Stomach (tissue), 19 donors: ENCODE results near the gene ALG10B. TPM values are rescaled to one million over a fixed set of nuclear protein-coding genes. Genes with fewer than 3 reads are reported as not detected.

ENCODE experiments used
- DNase-seq, 2 donors: peaks; one replicate each; pipeline versions ENCODE4 v3.0.0 to v3.0.0-alpha.2; 2013 to 2019
- H3K27ac ChIP-seq, 5 donors: fragments of 200-600 bp in 4 of 5; sonication (generic) in 4 of 5; one replicate each; pipeline ENCODE4 v1.5.1; 2013 to 2019; ENCODE audit warnings: mild to moderate bottlenecking in 1 of 5, moderate library complexity in 1 of 5
- H3K27me3 ChIP-seq, 3 donors: fragments of 200-600 bp; sonication (generic); one replicate each; pipeline ENCODE4 v1.5.1; 2017 to 2019; ENCODE audit warnings: mixed run types in 1 of 3
- H3K36me3 ChIP-seq, 4 donors: fragments of 200-600 bp; sonication (generic); 1 replicate in 3 of 4; 2 replicates in 1 of 4; pipeline ENCODE4 v1.5.1; 2016 to 2019
- H3K4me1 ChIP-seq, 4 donors: fragments of 200-600 bp; sonication (generic); one replicate each; pipeline ENCODE4 v1.5.1; 2016 to 2019
- H3K4me3 ChIP-seq, 4 donors: fragments of 200-600 bp; sonication (generic) in 3 of 4; one replicate each; pipeline ENCODE4 v1.5.1; 2016 to 2019; ENCODE audit warnings: mild to moderate bottlenecking in 1 of 4
- H3K9me3 ChIP-seq, 4 donors: fragments of 200-600 bp; sonication (generic); one replicate each; pipeline ENCODE4 v1.5.1; 2016 to 2019
- EP300 ChIP-seq: sonication (generic); formaldehyde crosslinking; IDR thresholded peaks from one replicate; pipeline ENCODE4 v1.6.1; 2017; ENCODE audit warnings: antibody characterized with exemption
- POLR2A ChIP-seq, 4 donors: fragments of 450-650 bp; IDR thresholded peaks; one replicate each; pipeline ENCODE4 v1.6.1; 2016; ENCODE audit warnings: antibody characterized with exemption in 4 of 4, control low read depth in 2 of 4, mild to moderate bottlenecking in 1 of 4, moderate library complexity in 1 of 4
- POLR2AphosphoS5 ChIP-seq, 3 donors: sonication (generic); formaldehyde crosslinking; IDR thresholded peaks; one replicate each; pipeline ENCODE4 v1.6.1; 2016; ENCODE audit warnings: antibody characterized with exemption in 3 of 3
- WGBS, 5 donors: extraction: QIAGEN DNeasy Blood & Tissue Kit in 3 of 5; methylation state at CpG; one replicate each; pipeline versions ENCODE4 v1.1.5 to v1.1.7; 2013 to 2018; 5-methylcytosine and 5-hydroxymethylcytosine counted together
- intact Hi-C: fragments of 100-400 bp; cut with DNase I; formaldehyde crosslinking; loops from one replicate; pipeline ENCODE4 v1.15.1; 2023; ENCODE audit warnings: low total_unique reads
- long read RNA-seq, 10 donors: transcript quantifications; one replicate each; lab custom pipeline, GENCODE V29; 2026
- polyA plus RNA-seq, 3 donors: library from polyadenylated mRNA; stranded (reverse); fragments of 200-250 nt; gene quantifications; one replicate each; pipeline ENCODE4 v1.2.3, GENCODE V29; 2013
- total RNA-seq, 5 donors: library from RNA; depleted of rRNA; stranded (reverse); fragments of >200 nt; gene quantifications; one replicate each; pipeline versions ENCODE4 v1.1.0 to v1.2.3, GENCODE V29; 2014 to 2016
- TF ChIP-seq, protein P1 (sequence below), 7 experiments: fragments of 450-650 bp in 4 of 7; fragments of 200-600 bp in 3 of 7; sonication (generic) in 3 of 7; IDR thresholded peaks; one replicate each; pipeline ENCODE4 v1.5.1; 2016 to 2019; ENCODE audit warnings: antibody characterized with exemption in 7 of 7, control low read depth in 2 of 7, mild to moderate bottlenecking in 1 of 7
- donor health status: healthy with polysubstance abuse.
- donor health status: Bipolar disorder and iron deficiency.
- donor health status: healthy.

Gene ALG10B, protein sequence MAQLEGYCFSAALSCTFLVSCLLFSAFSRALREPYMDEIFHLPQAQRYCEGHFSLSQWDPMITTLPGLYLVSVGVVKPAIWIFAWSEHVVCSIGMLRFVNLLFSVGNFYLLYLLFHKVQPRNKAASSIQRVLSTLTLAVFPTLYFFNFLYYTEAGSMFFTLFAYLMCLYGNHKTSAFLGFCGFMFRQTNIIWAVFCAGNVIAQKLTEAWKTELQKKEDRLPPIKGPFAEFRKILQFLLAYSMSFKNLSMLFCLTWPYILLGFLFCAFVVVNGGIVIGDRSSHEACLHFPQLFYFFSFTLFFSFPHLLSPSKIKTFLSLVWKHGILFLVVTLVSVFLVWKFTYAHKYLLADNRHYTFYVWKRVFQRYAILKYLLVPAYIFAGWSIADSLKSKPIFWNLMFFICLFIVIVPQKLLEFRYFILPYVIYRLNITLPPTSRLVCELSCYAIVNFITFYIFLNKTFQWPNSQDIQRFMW
- 10 to 100 TPM in 2 of 5 donors, 1 to 10 TPM in 2, under 1 TPM in 1; 0.58 to 16.5 (median 2.9) TPM for total RNA-seq
- polyA plus RNA-seq: 1 to 10 TPM in 1 of 3 donors, under 1 TPM in 2; 0.31 to 1.9 (median 0.98) TPM
- long read RNA-seq, donor 1: 0 reads
- long read RNA-seq, donor 2: 0 reads
- long read RNA-seq, donor 3, full-length matches to known transcripts: 1 of 1 reads
- long read RNA-seq, donor 3, partial matches to known transcripts: 0 of 1 reads
- long read RNA-seq, donor 3, other reads (novel, unspliced or antisense): 0 of 1 reads
- long read RNA-seq, donor 4: 0 reads
- long read RNA-seq, donor 5: 0 reads
- long read RNA-seq, donor 6, full-length matches to known transcripts: 2 of 2 reads
- long read RNA-seq, donor 6, partial matches to known transcripts: 0 of 2 reads
- long read RNA-seq, donor 6, other reads (novel, unspliced or antisense): 0 of 2 reads
- long read RNA-seq, donor 7, partial matches to known transcripts: 0 of 1 reads
- long read RNA-seq, donor 7, other reads (novel, unspliced or antisense): 0 of 1 reads
- long read RNA-seq, donor 8, full-length matches to known transcripts: 1 of 1 reads
- long read RNA-seq, donor 8, partial matches to known transcripts: 0 of 1 reads
- long read RNA-seq, donor 8, other reads (novel, unspliced or antisense): 0 of 1 reads
- long read RNA-seq, donor 9: 0 reads
- long read RNA-seq, donor 10, full-length matches to known transcripts: 2 of 2 reads
- long read RNA-seq, donor 10, partial matches to known transcripts: 0 of 2 reads
- long read RNA-seq, donor 10, other reads (novel, unspliced or antisense): 0 of 2 reads

DNA sequence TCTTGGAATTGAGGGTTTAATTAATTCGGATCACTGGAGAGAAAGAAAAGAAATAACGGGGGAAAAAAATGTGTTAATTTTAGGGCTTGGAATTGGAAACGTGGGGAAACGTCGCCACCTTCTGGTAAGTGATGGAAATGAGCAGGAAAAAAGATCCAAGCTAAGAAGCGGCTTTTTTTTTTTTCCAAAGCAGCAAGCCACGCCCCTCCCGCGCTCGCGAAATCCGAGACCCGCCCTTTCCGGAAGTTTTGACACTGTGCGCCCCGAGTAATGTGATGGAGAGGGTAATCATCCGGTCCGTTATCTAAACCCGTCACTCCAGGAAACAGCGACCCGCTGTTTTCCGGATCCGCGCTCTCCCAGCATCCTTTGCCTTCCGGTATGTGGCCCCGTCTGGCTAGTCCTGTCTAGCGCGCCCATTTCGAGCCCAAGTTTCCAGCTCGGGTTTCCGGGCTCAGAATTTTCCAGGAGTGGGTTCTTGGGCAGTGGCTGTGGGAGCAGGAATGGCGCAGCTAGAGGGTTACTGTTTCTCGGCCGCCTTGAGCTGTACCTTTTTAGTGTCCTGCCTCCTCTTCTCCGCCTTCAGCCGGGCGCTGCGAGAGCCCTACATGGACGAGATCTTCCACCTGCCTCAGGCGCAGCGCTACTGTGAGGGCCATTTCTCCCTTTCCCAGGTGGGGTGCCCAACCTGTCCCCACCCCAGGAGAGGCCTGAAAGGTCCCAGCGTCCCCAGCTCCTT lies at the start of gene ALG10B:
Gene ALG10B (plus strand): TSS at position 384 of the 739 bp plus-strand sequence. CDS start 120 bp downstream, at position 504.
- H3K36me3 ChIP-seq: peaks cover 0 to 5% (median 2%) of the 10 kb centered on the region in 4 donors
- 0 to 3% (median 0%) methylated on average over 36 to 42 of the region's 42 CpGs for WGBS, 5 donors
- TF ChIP-seq EP300 (no peak), POLR2AphosphoS5 (IDR thresholded peaks at IDR 0.05) (peak in 2 of 3 donors; percentile 30 to 61), POLR2A (IDR thresholded peaks at IDR 0.05) (no peak)
- TF ChIP-seq, protein P1, sequence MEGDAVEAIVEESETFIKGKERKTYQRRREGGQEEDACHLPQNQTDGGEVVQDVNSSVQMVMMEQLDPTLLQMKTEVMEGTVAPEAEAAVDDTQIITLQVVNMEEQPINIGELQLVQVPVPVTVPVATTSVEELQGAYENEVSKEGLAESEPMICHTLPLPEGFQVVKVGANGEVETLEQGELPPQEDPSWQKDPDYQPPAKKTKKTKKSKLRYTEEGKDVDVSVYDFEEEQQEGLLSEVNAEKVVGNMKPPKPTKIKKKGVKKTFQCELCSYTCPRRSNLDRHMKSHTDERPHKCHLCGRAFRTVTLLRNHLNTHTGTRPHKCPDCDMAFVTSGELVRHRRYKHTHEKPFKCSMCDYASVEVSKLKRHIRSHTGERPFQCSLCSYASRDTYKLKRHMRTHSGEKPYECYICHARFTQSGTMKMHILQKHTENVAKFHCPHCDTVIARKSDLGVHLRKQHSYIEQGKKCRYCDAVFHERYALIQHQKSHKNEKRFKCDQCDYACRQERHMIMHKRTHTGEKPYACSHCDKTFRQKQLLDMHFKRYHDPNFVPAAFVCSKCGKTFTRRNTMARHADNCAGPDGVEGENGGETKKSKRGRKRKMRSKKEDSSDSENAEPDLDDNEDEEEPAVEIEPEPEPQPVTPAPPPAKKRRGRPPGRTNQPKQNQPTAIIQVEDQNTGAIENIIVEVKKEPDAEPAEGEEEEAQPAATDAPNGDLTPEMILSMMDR (IDR thresholded peaks at IDR 0.05): peak in 5 of 7 experiments; percentile 56 to 74 (median 69)
- DNase-seq: peak; percentile 92 to 98
- H3K4me1 ChIP-seq: peaks cover 0 to 33% (median 18%) of the 10 kb centered on the region in 4 donors
- no peaks in the 10 kb centered on the region for H3K27me3 ChIP-seq
- intact Hi-C loops: no loop called here
- no peaks in the 10 kb centered on the region for H3K9me3 ChIP-seq
- H3K27ac ChIP-seq: peak within 1 kb of the TSS; percentile 60 to 89 (median 87)
- H3K4me3 ChIP-seq: peak within 1 kb of the TSS; percentile 58 to 80 (median 65)

DNA sequence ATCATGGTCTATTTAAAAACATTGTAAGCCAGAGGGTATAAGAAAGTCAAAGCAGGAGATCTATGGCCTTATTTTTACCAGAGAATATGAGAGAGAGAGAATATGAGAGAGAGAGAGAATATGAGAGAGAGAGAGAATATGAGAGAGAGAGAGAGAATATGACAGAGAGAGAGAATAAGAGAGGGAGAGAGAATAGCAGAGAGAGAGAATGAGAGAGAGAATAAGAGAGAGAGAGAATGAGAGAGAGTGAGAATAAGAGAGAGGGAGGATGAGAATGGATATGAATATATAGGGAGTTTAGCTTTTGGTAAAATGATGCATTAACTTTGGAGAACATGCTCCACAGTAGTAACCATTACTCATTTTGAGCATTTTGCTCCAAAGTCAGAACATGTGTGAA lies 48.0 kb upstream of the ALG10B start:
- TF ChIP-seq EP300: no peak
- TF ChIP-seq POLR2AphosphoS5 (IDR thresholded peaks at IDR 0.05): no peak
- no peak for TF ChIP-seq POLR2A (IDR thresholded peaks at IDR 0.05)
- TF ChIP-seq, protein P1 (IDR thresholded peaks at IDR 0.05): no peak
- H3K4me1 ChIP-seq: no peaks in the 10 kb centered on the region
- no peaks in the 10 kb centered on the region for H3K9me3 ChIP-seq
- intact Hi-C loops: no loop called here
- H3K27ac ChIP-seq: no peak overlapping the region
- H3K27me3 ChIP-seq: no peaks in the 10 kb centered on the region
- H3K4me3 ChIP-seq: no peak overlapping the region
- DNase-seq: no peak
- H3K36me3 ChIP-seq: no peaks in the 10 kb centered on the region

DNA sequence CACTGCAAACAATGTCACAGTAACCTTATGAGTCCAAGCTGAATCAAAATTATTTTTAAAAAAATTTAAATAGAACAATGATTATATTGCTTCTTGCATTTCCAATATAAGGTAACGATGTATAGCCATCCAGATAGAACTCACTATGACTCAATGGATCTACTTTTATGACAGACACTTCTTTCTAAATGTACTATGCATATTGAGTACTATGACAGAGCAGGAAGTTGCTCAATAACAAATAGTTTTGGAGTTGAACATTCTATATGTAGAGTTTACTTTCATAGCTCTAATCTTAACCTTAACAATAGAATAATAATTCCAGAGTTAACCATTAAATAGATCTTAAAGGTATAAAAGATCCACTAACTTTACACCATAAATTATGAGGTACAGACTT lies 46.7 kb upstream of the ALG10B start:
- no peak for TF ChIP-seq POLR2AphosphoS5 (IDR thresholded peaks at IDR 0.05)
- no peak for TF ChIP-seq POLR2A (IDR thresholded peaks at IDR 0.05)
- TF ChIP-seq, protein P1 (IDR thresholded peaks at IDR 0.05): no peak
- TF ChIP-seq EP300: no peak
- 32 to 53% (median 43%) methylated on average over 1 of the region's 1 CpG for WGBS, 5 donors
- no peaks in the 10 kb centered on the region for H3K4me1 ChIP-seq
- H3K27ac ChIP-seq: no peak overlapping the region
- no peaks in the 10 kb centered on the region for H3K27me3 ChIP-seq
- no peaks in the 10 kb centered on the region for H3K9me3 ChIP-seq
- H3K4me3 ChIP-seq: no peak overlapping the region
- no peak for DNase-seq
- intact Hi-C loops: no loop called here
- no peaks in the 10 kb centered on the region for H3K36me3 ChIP-seq
